ENCODE measurements around the gene JOSD2. TPM values are rescaled to one million over a fixed set of nuclear protein-coding genes. Genes with fewer than 3 reads are reported as not detected.

Gene JOSD2
- total RNA-seq = 10 to 100 TPM in 3 of 4 donors, 1 to 10 TPM in 1; 6.8 to 36.5 (median 27.1) TPM

GRCh38 chr19:50511069-50511822, at the start of gene JOSD2:
Gene JOSD2 (minus strand): TSS chr19:50511191. CDS start chr19:50510431, 760 bp downstream.
- no peak for TF ChIP-seq CTCF (IDR thresholded peaks at IDR 0.05; ENCODE audit: low read depth)

GRCh38 chr19:50559636-50560035, 48.6 kb upstream of the JOSD2 start:
- no peak for TF ChIP-seq CTCF (IDR thresholded peaks at IDR 0.05; ENCODE audit: low read depth)

GRCh38 chr19:50558449-50558848, 47.5 kb upstream of the JOSD2 start:
- no peak for TF ChIP-seq CTCF (IDR thresholded peaks at IDR 0.05; ENCODE audit: low read depth)

- TF ChIP-seq CTCF (IDR thresholded peaks at IDR 0.05; ENCODE audit: low read depth) = no peak
Observed at GRCh38 chr19:50558039-50558438, 47.0 kb upstream of the JOSD2 start.

GRCh38 chr19:50557009-50557613, 46.1 kb upstream of the JOSD2 start:
- TF ChIP-seq CTCF (IDR thresholded peaks at IDR 0.05; ENCODE audit: low read depth) = no peak

- TF ChIP-seq CTCF (IDR thresholded peaks at IDR 0.05; ENCODE audit: low read depth) = no peak
Observed at GRCh38 chr19:50556282-50557008, 45.5 kb upstream of the JOSD2 start.
